KOPT-K1 (cell line): ENCODE results near the gene GSE1.

ENCODE experiments used
- H3K27ac ChIP-seq: fragments of 200-600 bp; sonication (generic); 2 replicates; pipeline ENCODE4 v1.5.1; 2016; ENCODE audit warnings: antibody characterized with exemption, mild to moderate bottlenecking, low read depth, low read length; ENCODE audit not compliant: poor library complexity, severe bottlenecking
- H3K36me3 ChIP-seq: fragments of 200-600 bp; sonication (generic); 2 replicates; pipeline ENCODE4 v1.5.1; 2017; ENCODE audit warnings: antibody characterized with exemption, mild to moderate bottlenecking, low read length, moderate library complexity; ENCODE audit not compliant: insufficient read depth
- H3K9me3 ChIP-seq: fragments of 200-600 bp; sonication (generic); 2 replicates; pipeline ENCODE4 v1.5.1; 2017; ENCODE audit warnings: antibody characterized with exemption, low read length, mild to moderate bottlenecking; ENCODE audit not compliant: insufficient read depth, poor library complexity, severe bottlenecking

The GSE1 gene

DNA sequence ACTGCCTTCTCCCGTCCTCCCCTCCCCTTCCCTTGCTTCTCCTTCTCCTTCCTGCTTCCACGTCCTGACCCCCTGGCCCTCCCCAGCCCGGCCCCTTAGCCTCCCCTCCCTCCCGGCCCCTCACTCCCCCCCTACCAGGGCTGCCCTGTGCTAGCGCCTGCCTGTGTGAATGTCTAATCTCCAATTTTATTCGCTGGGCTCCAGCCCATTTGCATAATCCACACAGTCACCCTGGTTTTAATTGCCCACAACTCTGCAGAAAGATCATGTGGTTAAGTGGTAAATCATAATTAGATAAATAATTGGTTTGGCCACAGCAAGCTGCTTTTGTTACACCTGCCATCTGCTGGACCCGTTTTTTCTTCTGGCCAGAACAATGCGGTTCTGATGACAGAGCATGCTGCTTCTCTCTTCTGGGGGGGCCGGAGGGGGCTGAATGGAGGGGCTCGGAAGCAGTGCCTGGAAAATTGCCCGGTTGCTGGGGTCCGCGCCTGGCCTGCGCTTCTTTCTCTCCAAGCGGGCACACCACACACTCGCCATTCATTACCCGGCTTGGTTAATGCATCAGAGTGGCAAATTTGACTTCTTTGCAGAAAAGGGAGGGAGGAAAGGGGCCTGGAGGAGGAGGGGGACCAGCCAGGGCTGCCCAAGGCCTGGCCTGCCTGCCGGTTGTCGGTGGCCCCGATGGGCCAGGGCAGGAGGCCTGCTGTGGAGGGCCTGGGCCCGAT is 19.5 kb upstream of the GSE1 start:
- no peaks in the 10 kb centered on the region for H3K36me3 ChIP-seq
- H3K9me3 ChIP-seq: no peaks in the 10 kb centered on the region
- no peak overlapping the region for H3K27ac ChIP-seq

DNA sequence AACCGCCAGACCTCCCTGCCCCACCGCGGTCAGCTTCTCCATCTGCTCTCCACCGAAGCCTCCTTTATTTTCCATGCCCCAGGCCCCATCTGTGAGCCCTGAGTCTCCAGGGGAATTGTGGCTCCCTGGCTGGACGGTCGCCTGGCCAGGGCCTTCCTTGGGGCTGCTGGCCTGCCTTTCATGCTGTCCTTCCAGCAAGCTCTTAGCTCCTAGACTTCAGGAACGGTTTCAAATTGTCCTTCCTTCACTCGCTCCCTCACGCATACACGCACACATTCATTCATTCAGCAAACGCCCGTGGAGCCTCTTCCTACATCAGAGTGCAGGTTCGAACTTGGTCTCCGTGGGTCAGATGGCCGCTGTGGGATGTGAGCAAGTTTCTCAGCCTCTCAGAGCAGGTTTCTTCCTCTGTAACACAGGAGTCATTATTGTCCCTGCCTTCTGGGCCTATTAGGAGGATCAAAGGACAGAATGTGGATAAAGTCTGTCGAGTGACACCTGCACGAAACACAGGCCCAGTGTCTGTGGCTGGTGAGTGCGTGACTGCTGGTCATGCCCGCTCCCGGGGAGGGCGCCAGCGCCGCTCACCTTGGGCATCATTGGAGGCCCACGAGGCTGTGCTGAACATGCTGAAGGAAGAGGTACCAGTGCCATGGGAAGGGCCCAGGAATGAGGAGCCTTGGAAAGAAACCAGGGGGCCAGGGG is 18.7 kb upstream of the GSE1 start:
- H3K27ac ChIP-seq: no peak overlapping the region
- H3K9me3 ChIP-seq: no peaks in the 10 kb centered on the region
- H3K36me3 ChIP-seq: no peaks in the 10 kb centered on the region

DNA sequence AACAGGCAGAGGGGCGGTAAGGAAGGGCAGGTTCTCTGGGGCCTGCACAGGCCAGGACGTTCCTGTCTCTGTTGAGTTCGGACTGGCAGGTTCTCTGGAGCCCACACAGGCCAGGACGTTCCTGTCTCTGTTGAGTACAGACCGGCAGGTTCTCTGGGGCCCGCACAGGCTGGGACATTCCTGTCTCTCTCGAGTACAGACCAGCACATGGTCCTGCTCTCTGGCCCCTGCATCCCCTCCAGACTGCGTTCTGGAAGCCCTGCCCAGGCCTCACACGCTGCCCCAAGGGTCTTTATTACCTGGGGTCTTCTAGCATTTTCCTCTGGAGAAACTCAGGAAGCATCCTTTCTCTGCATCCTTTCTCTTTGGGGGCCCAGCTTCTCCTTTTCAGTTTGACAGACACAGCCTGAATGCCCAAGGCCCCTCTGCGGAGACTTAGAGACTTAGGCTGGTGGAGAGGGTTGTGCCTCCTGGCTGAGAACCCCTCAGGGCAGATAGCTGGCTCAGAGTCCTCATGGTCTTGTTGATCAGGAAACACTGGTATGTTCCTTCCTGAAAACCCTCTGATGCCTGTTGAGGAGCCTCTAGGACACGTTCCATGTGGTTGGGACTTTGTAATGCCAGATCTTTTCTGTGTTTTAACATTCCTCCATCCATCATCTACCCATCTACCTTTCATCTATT is 18.0 kb upstream of the GSE1 start:
- Histone ChIP-seq H3K36me3 (no peaks in the 10 kb centered on the region), H3K9me3 (no peaks in the 10 kb centered on the region), H3K27ac (no peak overlapping the region)

DNA sequence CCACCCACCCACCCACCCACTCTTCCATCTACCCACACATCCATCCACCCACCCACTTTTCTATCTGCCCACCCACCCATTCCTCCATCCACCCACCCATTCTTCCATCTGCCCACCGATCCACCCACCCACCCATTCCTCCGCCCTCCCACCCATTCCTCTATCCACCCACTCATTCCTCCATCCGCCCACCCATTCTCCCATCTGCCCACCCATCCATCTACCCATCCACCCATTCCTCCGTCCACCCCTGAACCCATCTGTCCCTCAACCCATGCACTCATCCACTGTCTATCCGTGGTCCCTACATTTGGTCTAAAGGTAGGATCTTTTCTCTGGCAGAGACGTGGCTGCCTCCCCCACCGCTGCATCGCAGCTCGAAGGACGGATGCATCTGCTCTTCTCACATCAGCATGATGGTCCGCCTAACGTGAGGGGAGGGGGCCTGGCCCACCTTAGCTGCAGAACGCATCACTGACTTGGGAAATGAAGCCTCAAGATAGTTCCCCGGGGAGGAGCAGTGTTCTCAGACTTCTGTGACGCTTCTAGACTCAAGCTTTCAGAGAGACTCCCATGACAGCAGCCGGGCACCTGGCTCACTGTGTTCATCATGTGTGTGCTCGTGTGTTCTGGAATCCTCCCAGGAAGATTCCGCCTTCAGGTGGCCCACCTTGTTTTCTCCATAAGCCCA is 17.2 kb upstream of the GSE1 start:
- Histone ChIP-seq H3K27ac (no peak overlapping the region), H3K36me3 (no peaks in the 10 kb centered on the region), H3K9me3 (no peaks in the 10 kb centered on the region)

DNA sequence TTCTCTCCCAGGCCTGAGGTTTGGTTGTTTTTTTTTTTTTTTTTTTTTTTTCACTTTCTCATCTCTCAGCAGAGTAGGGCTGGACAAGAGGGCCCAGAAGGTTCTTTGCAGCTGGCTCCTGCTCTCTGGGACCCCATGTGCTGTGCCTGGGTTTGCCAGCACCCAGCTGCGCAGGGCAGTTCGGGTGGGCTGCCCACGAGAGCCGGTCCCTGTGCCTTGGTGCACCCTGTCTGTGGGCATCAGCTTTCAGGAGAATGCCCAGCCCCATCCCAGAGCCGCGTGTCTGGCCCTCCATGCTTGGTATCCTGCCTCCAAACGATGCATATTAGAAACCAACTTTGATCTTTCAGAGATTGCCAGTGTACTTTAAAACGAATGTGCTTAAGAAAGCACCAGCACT is 15.0 kb upstream of the GSE1 start:
- H3K36me3 ChIP-seq: no peaks in the 10 kb centered on the region
- H3K9me3 ChIP-seq: no peaks in the 10 kb centered on the region
- H3K27ac ChIP-seq: no peak overlapping the region

DNA sequence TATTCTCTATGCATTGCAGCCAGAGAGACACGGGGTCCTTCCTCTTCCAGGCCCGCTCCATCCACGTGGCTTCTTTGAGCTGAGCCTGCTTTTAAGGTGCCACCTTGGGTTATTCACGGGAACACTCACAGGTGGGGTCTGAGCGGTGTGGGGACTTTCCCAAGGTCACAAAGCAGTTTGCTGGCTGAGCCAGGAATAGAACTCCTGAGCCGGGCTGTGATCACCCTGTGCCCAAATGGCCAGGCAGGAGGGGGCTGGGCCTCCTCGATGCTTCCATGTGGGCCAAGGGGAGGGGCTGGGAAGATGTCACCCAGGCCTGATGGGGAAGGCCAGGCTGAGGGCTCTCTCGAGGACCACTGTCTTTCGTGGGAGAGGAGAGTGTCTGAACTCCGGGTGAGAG is 13.0 kb upstream of the GSE1 start:
- no peaks in the 10 kb centered on the region for H3K9me3 ChIP-seq
- no peak overlapping the region for H3K27ac ChIP-seq
- H3K36me3 ChIP-seq: no peaks in the 10 kb centered on the region

DNA sequence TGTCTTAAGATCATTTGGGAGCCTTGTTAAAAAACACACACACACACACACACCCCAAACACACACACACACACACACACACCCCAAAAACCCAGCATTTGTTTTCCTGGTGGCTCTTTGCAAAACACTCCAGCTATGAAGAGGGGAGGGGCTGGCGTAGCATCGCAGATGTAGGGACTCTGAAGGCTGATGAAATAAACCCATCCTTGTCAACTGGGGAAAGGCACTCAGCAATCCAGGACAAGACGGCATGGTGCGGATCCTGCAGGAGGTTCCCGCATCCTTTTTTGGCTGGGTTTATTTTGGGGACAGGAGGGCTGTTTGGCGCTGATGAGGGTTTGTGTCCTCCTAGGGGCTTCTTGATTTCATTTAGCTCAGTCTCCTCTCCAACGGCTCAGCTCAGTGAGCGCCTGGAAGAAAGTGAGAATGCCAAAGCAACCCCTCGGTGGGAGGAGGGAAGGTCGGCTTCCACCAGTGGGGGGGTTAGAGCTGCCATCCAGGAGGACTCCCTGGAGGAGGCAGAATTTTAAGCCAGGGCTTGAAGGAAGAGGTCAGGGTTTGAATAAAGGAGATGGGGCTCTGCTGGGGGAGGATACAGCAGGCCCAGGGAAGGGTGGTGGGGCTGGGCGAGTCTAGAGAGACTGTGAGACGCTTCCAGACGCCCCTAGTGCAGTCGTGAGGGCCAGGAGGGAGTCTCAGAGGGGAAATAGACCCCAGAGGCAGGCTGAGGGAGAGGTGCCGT is 12.4 kb upstream of the GSE1 start:
- H3K27ac ChIP-seq: no peak overlapping the region
- H3K9me3 ChIP-seq: no peaks in the 10 kb centered on the region
- H3K36me3 ChIP-seq: no peaks in the 10 kb centered on the region

DNA sequence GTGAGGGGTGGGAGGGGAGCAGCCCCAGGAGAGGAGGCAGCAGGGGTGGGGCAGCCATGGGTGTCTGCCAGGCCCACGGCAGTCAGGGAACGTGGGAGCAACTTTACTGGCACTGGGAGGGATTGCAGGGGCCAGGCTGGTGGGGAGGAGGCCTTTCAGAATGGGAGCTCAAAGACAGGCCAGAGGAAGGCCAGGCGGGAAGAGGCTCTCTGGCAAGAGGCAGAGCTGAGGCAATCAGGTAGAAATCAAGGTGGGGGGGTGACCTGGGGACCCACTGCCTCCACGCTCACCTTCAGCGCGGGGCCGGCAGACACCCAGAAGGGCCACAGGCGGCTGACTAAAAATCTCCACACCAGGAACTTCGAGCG is 11.9 kb upstream of the GSE1 start:
- H3K9me3 ChIP-seq: no peaks in the 10 kb centered on the region
- H3K36me3 ChIP-seq: no peaks in the 10 kb centered on the region
- H3K27ac ChIP-seq: no peak overlapping the region

DNA sequence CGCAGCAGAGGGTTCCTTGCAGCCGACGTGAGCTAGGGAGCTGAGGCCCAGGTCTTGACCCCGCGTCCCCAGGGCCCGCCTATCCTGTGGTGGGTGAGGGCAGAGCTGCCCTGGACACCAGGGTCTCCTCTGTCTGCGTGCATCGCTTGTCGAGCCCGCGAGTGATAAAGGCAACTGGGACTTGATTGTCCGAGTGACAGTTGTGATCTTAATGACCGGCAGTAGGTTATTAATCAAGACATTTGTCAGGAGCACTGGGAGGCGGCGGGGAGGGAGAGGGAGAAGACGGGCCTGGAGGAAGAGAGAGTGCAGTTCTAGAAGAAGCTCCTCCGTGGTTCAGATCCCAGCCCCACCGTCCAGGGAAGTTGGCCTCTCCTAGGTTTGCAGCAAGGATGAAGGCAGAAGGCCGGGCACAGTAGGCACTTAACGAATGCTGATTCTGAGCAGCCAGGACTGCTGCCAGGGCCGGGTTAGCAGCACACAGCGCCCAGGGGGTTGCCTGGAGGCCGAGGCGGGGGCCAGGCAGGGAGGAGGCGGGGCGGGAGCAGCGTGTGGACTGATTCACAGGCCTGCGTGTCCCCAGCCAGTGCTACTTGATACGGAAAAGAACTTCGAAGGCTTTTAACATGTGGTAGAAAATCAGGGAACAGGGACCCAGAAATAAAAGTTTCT is 11.3 kb upstream of the GSE1 start:
- Histone ChIP-seq H3K36me3 (no peaks in the 10 kb centered on the region), H3K27ac (no peak overlapping the region), H3K9me3 (no peaks in the 10 kb centered on the region)

DNA sequence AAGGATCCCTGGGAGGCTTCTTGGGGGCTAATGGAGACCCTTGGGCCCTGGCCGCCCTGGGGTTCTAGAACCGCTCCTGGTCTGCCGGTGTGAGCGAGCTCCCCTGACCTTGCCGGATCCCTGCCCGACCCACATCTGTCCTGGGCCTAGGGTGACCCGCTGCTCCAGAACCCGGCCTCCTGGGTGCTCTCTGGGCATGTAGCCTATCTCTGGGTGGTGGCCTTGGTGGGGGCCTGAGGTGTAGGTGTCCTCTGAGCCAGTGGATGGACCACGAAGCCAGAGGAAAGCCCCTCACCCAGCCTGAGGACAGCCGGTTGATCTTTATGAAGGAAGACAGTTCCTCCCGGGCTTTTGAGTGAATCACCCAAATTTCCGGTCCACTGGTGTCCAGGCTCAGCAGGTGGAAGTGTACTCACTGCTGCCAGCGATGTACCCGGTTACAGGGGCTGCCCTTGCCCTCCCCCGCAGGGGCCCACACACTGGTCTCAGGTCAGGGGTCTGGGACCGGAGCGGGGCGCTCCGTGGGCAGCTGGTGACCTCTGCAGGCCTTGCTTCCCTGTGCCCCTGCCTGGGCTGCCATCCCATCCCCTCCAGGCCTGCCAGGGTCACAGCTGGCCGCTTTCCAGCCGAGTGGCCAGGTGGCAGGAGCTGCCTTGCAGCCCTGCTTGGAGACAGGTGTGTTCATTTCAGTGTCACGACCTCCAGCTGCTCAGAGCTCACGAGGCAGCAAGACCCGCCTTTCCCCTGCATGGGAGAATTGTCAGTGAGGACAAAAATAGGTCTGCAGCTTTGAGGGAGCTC is 10.5 kb upstream of the GSE1 start:
- no peaks in the 10 kb centered on the region for H3K9me3 ChIP-seq
- H3K27ac ChIP-seq: no peak overlapping the region
- H3K36me3 ChIP-seq: no peaks in the 10 kb centered on the region

DNA sequence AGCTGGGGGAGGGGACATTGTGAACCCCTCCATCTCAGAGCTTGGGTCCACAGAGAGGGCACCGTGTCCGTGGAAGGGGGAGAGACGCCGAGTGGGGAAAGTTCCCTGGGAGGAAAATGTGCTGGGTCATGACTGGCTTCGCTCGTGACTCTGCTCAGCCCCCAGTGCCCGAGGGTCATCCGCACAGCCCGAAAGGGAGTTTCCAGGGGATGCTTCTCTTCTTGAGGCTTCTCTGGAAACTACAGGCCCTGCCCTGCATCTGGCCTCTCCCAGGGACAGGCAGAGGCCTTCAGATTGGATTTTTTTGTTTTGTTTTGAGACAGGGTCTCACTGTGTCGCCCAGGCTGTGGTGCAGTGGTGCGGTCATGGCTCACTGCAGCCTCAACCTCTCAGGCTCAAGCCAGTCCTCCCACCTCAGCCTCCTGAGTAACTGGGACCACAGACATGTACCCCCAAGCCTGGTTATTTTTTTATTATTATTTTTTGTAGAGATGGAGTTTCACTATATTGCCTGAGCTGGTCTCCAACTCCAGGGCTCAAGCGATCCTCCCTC is 9.8 kb upstream of the GSE1 start:
- Histone ChIP-seq H3K9me3 (no peaks in the 10 kb centered on the region), H3K36me3 (no peaks in the 10 kb centered on the region), H3K27ac (no peak overlapping the region)

DNA sequence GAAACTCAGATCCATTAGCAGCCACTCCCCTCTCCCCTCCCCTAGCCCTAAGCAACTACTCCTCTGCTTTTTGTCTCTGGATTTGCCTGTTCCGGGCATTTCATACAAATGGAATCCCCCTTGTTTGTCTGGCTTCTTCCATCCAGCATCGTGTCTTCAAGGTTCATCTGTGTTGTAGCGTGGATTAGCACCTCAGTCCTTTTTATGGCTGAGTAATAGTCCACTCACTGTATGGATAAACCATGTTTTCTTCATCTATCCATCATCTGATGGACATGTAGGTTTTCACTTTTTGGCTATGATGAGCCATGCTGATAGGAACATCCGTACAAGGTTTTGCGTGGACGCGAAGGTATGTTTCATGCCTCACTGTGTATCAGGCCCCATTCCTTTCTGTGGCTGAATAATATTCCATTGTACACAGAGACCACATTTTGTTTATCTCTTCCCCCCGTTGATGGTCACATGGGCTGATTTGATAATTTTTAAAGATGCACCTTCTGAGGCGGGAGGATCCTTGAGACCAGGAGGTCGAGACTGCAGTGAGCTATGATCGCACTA is 8.9 kb upstream of the GSE1 start:
- Histone ChIP-seq H3K27ac (no peak overlapping the region), H3K9me3 (no peaks in the 10 kb centered on the region), H3K36me3 (no peaks in the 10 kb centered on the region)
